ENCODE measurements around the gene RNF180. TPM values are rescaled to one million over a fixed set of nuclear protein-coding genes. Genes with fewer than 3 reads are reported as not detected.
A peak's percentile ranks its signal among the peaks of the same experiment; 100 is the strongest.

RNF180 gene
- total RNA-seq, 1 donor from 2014 or later = 5.3 TPM

GRCh38 chr5:64206653-64207052 lies 41.0 kb downstream of the RNF180 start:
- no peaks in the 10 kb centered on the region for H3K9me3 Mint-ChIP-seq (ENCODE audit: unreplicated experiment)
- no peak for TF ChIP-seq CTCF (IDR thresholded peaks at IDR 0.05)
- DNase-seq (ENCODE audit: extremely low spot score, unreplicated experiment) = no peak
- H3K4me1 Mint-ChIP-seq (ENCODE audit: unreplicated experiment) = peaks cover 9% of the 10 kb centered on the region
- H3K27me3 Mint-ChIP-seq (ENCODE audit: unreplicated experiment) = no peaks in the 10 kb centered on the region
- H3K36me3 Mint-ChIP-seq (ENCODE audit: unreplicated experiment) = no peaks in the 10 kb centered on the region
- H3K27ac Mint-ChIP-seq (ENCODE audit: unreplicated experiment) = no peak overlapping the region
- H3K4me3 Mint-ChIP-seq (ENCODE audit: unreplicated experiment) = no peak overlapping the region

DNA sequence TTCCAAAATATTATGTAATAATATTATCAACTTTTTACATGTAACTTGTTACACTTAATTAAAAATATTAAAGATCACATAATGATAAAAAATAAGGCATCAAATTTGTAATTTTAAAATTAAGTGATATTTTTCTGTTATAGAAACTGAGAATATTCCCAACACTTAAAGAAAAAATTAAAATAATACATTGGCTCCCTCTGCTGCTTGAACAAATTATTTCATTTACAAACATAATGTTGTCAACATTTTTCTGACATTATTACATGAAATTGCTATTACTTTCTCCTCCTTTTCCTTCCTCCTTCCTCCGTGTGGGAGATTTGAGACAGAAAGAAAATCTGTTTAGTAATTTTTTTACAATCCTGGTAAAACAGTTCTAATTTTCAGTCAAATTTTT lies 42.3 kb downstream of the RNF180 start:
- Mint-ChIP-seq H3K4me1 (ENCODE audit: unreplicated experiment) (peaks cover 9% of the 10 kb centered on the region), H3K27ac (ENCODE audit: unreplicated experiment) (no peak overlapping the region), H3K27me3 (ENCODE audit: unreplicated experiment) (no peaks in the 10 kb centered on the region), H3K36me3 (ENCODE audit: unreplicated experiment) (no peaks in the 10 kb centered on the region), H3K4me3 (ENCODE audit: unreplicated experiment) (no peak overlapping the region), H3K9me3 (ENCODE audit: unreplicated experiment) (no peaks in the 10 kb centered on the region)
- DNase-seq (ENCODE audit: extremely low spot score, unreplicated experiment) = no peak
- peak; percentile 53 for TF ChIP-seq CTCF (IDR thresholded peaks at IDR 0.05)

DNA sequence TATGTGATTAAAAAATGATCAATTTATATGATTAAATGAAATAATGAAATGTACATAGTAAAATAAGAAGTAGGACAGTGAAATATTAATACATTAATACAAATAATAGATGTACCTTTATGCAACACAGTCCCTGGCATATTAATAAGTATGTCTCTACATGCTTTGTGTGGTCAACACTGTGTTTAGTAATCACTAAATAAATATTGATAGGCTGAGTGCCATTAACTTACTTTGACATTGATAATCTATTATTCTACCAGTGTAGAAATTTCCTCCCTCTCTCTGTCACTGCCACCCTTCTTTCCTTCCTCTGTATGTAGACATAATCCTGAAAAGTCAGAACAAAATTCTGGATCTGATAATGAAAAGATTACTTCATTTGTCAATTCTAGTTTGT lies 43.7 kb downstream of the RNF180 start:
- DNase-seq (ENCODE audit: extremely low spot score, unreplicated experiment) = no peak
- H3K27ac Mint-ChIP-seq (ENCODE audit: unreplicated experiment) = no peak overlapping the region
- no peaks in the 10 kb centered on the region for H3K36me3 Mint-ChIP-seq (ENCODE audit: unreplicated experiment)
- H3K9me3 Mint-ChIP-seq (ENCODE audit: unreplicated experiment) = no peaks in the 10 kb centered on the region
- TF ChIP-seq CTCF (IDR thresholded peaks at IDR 0.05) = no peak
- H3K27me3 Mint-ChIP-seq (ENCODE audit: unreplicated experiment) = no peaks in the 10 kb centered on the region
- no peak overlapping the region for H3K4me3 Mint-ChIP-seq (ENCODE audit: unreplicated experiment)
- H3K4me1 Mint-ChIP-seq (ENCODE audit: unreplicated experiment) = peaks cover 9% of the 10 kb centered on the region

- DNase-seq (ENCODE audit: extremely low spot score, unreplicated experiment) = no peak
- no peak for TF ChIP-seq CTCF (IDR thresholded peaks at IDR 0.05)
- H3K4me3 Mint-ChIP-seq (ENCODE audit: unreplicated experiment) = no peak overlapping the region
- H3K4me1 Mint-ChIP-seq (ENCODE audit: unreplicated experiment) = peaks cover 9% of the 10 kb centered on the region
- H3K27ac Mint-ChIP-seq (ENCODE audit: unreplicated experiment) = no peak overlapping the region
- H3K27me3 Mint-ChIP-seq (ENCODE audit: unreplicated experiment) = no peaks in the 10 kb centered on the region
- H3K36me3 Mint-ChIP-seq (ENCODE audit: unreplicated experiment) = no peaks in the 10 kb centered on the region
- H3K9me3 Mint-ChIP-seq (ENCODE audit: unreplicated experiment) = no peaks in the 10 kb centered on the region
Observed at GRCh38 chr5:64210866-64211265, 45.2 kb downstream of the RNF180 start.

- Mint-ChIP-seq H3K4me1 (ENCODE audit: unreplicated experiment) (peaks cover 9% of the 10 kb centered on the region), H3K27ac (ENCODE audit: unreplicated experiment) (no peak overlapping the region), H3K36me3 (ENCODE audit: unreplicated experiment) (no peaks in the 10 kb centered on the region), H3K9me3 (ENCODE audit: unreplicated experiment) (no peaks in the 10 kb centered on the region), H3K27me3 (ENCODE audit: unreplicated experiment) (no peaks in the 10 kb centered on the region), H3K4me3 (ENCODE audit: unreplicated experiment) (no peak overlapping the region)
- no peak for DNase-seq (ENCODE audit: extremely low spot score, unreplicated experiment)
- no peak for TF ChIP-seq CTCF (IDR thresholded peaks at IDR 0.05)
Observed at GRCh38 chr5:64213011-64213410, 47.4 kb downstream of the RNF180 start.
